Stimulated activated CD4-positive, alpha-beta T cell treated with anti-CD3 and anti-CD28 coated beads, Interleukin-12 subunit alpha, Interleukin-12 subunit beta, amount 100 ng/mL, for 48 hours (primary cell): Measurements from ENCODE around the gene SPDYE1.

Experiments
- DNase-seq, 3 donors: peaks; one replicate each; pipeline ENCODE4 v3.0.0-alpha.2; 2020; ENCODE audit warnings: low read depth in 2 of 3, low spot score in 1 of 3

The SPDYE1 gene

DNA sequence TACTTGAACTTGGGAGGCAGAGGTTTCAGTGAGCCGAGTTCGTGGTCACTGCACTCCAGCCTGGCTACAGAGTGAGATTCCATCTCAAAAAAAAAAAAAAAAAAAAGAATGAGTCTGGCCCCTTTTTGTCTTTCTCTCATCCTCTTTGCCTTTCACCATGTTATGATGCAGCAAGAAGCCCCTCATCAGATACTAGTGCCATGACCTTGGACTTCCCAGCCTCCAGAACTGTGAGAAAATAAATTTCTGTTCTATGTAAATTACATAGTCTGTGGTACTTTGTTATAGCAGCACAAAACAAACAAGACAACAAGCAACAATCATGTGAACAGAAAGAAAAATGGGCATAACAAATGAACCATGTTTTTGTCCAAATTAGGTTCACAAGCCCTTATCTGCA, 44.5 kb downstream of the SPDYE1 start:
- DNase-seq = no peak

- DNase-seq = no peak
These were observed 46.2 kb downstream of the SPDYE1 start for GRCh38 chr7:44043902-44044301.

- peak; percentile 79 to 90 (median 86) for DNase-seq
These were observed 46.9 kb downstream of the SPDYE1 start, which contains the start of gene DBNL for GRCh38 chr7:44044315-44045225. DBNL (plus strand) TSS chr7:44044702; CDS start chr7:44044738, 36 bp downstream.

- no peak for DNase-seq
These were observed 47.7 kb downstream of the SPDYE1 start for GRCh38 chr7:44045226-44046014.

- no peak for DNase-seq
These were observed 48.8 kb downstream of the SPDYE1 start for GRCh38 chr7:44046321-44047061.

DNA sequence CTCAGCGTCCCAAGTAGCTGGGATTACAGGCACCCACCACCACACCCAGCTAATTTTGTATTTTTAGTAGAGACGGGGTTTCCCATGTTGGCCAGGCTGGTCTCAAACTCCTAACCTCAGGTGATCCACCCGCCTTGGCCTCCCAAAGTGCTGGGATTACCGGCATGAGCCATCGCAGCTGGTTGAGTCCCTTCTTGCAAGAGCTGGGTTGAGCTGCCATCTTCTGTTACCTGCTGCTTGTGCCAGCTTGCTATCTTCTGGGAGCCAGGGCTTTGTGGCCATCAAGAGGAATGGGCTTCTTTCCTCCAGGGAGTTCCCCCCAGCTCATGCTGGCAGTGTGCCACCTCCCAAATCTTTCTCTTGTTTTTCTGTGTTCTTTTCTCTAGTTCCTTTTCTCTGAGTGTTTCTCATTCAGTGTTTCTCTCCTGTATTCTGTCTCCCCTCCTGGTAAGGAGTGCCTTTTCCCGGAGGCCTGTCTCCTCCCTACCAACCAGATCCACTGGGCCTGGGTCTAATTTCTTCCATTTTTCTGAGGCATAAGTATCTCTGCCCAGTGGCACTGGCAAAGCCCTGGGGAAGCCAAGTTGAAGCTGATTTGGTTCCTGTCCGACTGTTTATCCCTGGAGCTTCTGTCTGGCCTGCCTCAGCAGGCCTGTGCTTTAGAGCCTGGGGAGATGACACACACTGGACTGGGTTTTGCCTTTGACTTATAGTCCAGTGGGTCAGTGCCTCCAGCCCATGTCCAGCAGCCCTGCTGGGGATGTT, 50.5 kb downstream of the SPDYE1 start:
- DNase-seq = no peak

DNA sequence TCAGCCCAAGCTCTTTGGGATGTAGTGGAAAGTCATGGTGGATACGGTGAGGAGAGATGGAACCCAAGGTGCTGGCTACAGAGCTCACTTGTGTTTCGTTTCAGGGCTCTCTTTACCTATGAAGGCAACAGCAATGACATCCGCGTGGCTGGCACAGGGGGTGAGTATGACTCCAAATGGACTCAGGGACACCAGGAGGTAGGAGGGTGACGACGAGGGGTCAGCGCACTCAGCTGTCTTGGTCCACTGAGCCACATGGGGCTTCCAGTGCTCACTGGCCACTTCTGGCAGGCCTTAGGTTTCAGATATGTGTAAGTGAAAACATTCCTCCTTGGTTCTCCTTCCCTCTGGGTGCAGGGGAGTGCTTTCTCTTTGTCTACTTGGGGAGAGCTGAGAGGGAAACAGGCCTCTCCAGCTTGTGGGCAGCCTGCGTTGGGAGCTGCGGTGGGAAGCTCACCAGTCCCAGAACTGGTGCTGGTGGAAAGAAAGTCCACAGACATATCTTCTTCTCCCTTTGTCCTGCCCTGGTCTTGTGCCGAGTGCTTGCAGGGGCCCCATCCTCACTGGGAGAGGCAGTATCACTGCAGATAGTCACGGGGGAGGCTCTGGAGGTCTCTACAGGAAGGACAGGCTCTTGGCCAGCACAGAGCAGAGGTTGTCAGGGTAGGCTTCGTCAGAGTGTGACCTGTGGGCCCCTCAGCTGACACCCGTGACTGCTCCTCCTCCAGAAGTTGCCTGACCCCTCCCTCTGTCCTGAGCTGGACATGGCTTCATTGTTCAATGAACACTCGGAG, 52.6 kb downstream of the SPDYE1 start:
- DNase-seq = no peak

GRCh38 chr7:44050915-44051560, 53.3 kb downstream of the SPDYE1 start:
- no peak for DNase-seq

GRCh38 chr7:44051611-44052220, 54.0 kb downstream of the SPDYE1 start:
- no peak for DNase-seq

- DNase-seq = no peak
These were observed 55.2 kb downstream of the SPDYE1 start for GRCh38 chr7:44052771-44053365.

DNA sequence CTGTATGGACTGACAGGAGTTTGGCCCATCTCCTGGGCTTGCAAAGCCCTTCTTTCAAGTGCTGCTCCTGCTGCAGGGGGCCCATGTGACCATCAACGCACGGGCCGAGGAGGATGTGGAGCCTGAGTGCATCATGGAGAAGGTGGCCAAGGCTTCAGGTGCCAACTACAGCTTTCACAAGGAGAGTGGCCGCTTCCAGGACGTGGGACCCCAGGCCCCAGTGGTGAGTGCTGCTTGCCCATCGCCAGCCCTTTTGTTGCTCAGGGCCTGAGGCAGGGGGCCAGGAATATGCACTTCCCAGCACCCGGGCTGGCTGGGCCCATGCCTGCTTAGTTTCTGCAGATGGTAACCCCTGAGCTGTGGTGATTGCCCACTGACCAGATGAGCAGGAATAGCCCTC, 59.0 kb downstream of the SPDYE1 start:
- no peak for DNase-seq

DNA sequence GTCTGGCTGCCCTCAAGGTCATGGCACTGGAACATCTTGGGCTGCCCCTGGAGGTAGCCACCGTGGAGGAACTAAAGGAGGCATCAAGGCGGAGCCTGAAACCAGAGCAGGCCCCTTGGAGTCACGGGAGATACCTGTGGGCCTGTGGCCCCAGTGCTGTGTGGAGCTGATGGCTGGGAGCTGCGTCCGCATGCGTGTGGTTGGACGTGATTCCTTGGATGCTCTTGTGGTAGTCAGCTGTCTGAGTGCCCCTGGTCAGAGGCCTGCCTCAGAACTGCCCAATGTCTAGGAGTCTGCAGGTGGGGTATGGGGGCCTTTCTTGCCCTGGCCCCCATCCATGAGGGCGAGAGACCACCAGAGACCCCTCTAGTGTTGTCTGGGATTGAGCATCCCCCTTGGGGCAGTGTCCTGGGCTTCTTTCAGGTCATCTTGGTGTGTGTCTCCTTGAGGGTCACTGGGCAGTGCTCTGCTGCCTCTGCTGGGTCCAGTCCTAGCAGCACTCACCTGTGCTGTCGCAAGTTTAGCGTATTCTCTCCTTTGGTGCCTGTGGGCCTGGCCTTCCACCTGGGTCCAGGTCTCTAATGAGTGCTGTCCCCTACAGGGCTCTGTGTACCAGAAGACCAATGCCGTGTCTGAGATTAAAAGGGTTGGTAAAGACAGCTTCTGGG, 59.6 kb downstream of the SPDYE1 start:
- DNase-seq = no peak

DNA sequence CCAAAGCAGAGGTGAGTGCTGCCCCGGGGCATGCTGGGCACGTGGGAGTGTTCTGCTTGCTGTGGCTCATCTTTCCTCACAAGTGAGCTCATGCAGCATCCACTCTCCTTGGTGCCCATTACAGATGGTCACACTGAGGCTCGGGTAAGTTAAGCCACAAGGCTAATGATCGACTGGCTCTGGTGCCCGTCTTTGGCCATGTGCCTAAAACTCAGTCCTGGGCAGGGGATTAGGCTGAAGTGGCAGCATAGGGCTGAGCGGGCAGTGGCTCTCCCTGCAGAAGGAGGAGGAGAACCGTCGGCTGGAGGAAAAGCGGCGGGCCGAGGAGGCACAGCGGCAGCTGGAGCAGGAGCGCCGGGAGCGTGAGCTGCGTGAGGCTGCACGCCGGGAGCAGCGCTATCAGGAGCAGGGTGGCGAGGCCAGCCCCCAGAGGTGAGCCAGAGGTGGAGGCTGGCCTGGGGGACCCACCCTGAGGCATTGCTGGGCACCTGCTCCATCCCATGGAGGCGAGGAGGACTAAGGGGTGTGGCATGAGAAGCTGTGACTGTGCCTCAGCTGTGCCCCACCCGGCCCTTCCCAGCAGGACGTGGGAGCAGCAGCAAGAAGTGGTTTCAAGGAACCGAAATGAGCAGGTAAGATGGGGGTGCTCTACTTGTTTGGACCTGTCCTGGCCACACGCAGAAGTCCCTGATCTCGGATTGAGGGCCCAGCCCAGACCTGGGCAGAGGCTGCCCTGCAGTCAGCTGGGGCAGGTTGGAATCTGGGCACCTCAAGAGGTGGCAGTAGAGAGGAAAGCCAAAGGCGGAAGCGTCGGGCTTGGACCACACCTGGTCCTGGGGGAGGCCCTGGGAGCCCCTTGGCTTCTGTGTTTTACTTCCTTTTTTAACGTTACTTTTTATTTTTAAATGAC, 60.4 kb downstream of the SPDYE1 start:
- no peak for DNase-seq

GRCh38 chr7:44058759-44059218, 61.1 kb downstream of the SPDYE1 start:
- DNase-seq = no peak

DNA sequence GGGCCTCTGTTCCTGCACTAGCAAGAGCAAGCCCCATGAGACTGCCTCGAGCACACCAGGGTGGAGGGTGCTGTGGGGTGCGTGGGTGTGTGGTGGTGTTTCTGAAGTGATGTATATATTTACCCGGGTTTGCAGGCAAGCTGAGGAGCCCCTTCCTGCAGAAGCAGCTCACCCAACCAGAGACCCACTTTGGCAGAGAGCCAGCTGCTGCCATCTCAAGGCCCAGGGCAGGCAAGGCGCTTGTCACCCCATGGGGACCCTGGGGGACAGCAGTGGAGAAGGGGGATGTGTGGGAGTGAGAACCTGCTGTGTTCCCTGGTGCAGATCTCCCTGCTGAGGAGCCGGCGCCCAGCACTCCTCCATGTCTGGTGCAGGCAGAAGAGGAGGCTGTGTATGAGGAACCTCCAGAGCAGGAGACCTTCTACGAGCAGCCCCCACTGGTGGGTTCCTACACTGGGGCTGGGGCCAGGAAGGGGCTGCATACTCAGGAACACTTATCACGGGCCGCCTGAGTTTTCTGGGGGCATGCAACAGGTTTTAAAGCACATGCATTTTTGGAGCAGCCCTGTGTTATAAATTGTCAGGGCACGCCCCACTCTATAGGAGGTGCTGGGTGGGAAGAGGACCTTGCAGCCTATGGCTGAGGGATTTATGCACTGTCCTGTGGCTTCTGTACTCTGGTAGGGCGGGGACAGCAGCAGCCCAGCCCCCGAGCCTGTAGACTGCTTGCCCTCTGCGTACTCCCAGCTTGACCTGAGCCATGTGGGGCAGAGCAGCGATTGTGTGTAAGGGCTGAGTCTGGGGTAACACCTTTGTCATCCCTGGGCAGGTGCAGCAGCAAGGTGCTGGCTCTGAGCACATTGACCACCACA, 61.8 kb downstream of the SPDYE1 start:
- DNase-seq = no peak
